DMS153 (cell line): ENCODE data around the gene SCUBE2.
"Not testable (repeated sequence)": the region's sequence is repeated elsewhere in the genome, so short reads cannot be mapped to it uniquely, and the experiment has no call there.

Source experiments
- DNase-seq: peaks from one replicate; lab custom pipeline; 2025; lab: John Stamatoyannopoulos, UW

SCUBE2 gene

GRCh38 chr11:9040410-9040809, 51.0 kb downstream of the SCUBE2 start:
- DNase-seq = no peak

GRCh38 chr11:9039863-9040262, 51.5 kb downstream of the SCUBE2 start:
- no peak for DNase-seq

GRCh38 chr11:9039198-9039597, 52.2 kb downstream of the SCUBE2 start:
- DNase-seq = no peak

GRCh38 chr11:9038541-9038940, 52.9 kb downstream of the SCUBE2 start:
- DNase-seq = no peak

- DNase-seq = no peak
Observed at GRCh38 chr11:9037963-9038362, 53.4 kb downstream of the SCUBE2 start.

- no peak for DNase-seq
Observed at GRCh38 chr11:9037046-9037780, 54.2 kb downstream of the SCUBE2 start.

GRCh38 chr11:9030601-9031000, 60.8 kb downstream of the SCUBE2 start:
- DNase-seq = peak; percentile 83

GRCh38 chr11:9029422-9029821, 62.0 kb downstream of the SCUBE2 start:
- DNase-seq = no peak

- DNase-seq = peak; percentile 10
Observed at GRCh38 chr11:9028581-9028980, 62.8 kb downstream of the SCUBE2 start.

GRCh38 chr11:9025101-9025850, 66.1 kb downstream of the SCUBE2 start:
- DNase-seq = no peak

- DNase-seq = no peak
Observed at GRCh38 chr11:9022961-9023680, 68.3 kb downstream of the SCUBE2 start.

- DNase-seq = no peak
Observed at GRCh38 chr11:9020916-9021315, 70.5 kb downstream of the SCUBE2 start.

- DNase-seq = no peak
Observed at GRCh38 chr11:9019861-9020260, 71.5 kb downstream of the SCUBE2 start.

- DNase-seq = no peak
Observed at GRCh38 chr11:9017773-9018172, 73.6 kb downstream of the SCUBE2 start.

GRCh38 chr11:9016916-9017642, 74.3 kb downstream of the SCUBE2 start:
- DNase-seq = peak; percentile 38

GRCh38 chr11:9015677-9016076, 75.7 kb downstream of the SCUBE2 start:
- DNase-seq = peak; percentile 65

GRCh38 chr11:9014826-9015225, 76.6 kb downstream of the SCUBE2 start:
- DNase-seq = no peak

- no peak for DNase-seq
Observed at GRCh38 chr11:9013373-9013772, 78.0 kb downstream of the SCUBE2 start.

GRCh38 chr11:9009538-9009937, 81.9 kb downstream of the SCUBE2 start:
- not testable (repeated sequence) for DNase-seq

- no peak for DNase-seq
Observed at GRCh38 chr11:9008661-9009060, 82.7 kb downstream of the SCUBE2 start.

GRCh38 chr11:9008011-9008550, 83.3 kb downstream of the SCUBE2 start:
- DNase-seq = no peak

- DNase-seq = no peak
Observed at GRCh38 chr11:9005087-9005486, 86.3 kb downstream of the SCUBE2 start.
